ENCODE data around the gene SRSF4. TPM values are rescaled to one million over a fixed set of nuclear protein-coding genes. Genes with fewer than 3 reads are reported as not detected.

SRSF4 gene
- total RNA-seq, 1 experiment from 2014 or later, result 69.0 TPM

- no TSS peak for BruUV-seq (replicated peaks)
These were observed 55.5 kb downstream of the SRSF4 start for GRCh38 chr1:29126198-29126597.

GRCh38 chr1:29125788-29126187 lies 55.9 kb downstream of the SRSF4 start:
- intact Hi-C loops (cut with micrococcal nuclease), result no loop called here
- no TSS peak for BruUV-seq (replicated peaks)
- H3K9me2 ChIP-seq (ENCODE audit: insufficient read depth), result no peaks in the 10 kb centered on the region
- ChIA-PET CTCF (interaction anchor here (0.8 kb wide), 1 partner anchor 341 kb away, joined by 3 read pairs; no protein-coding TSS in a partner anchor), POLR2A (no interaction called here), RAD21 (ENCODE audit: low non-redundant PET in 1 of 2, low total read pairs in 2 of 2, uncharacterized antibody in 2 of 2, unreplicated experiment in 2 of 2) (no interaction called here)
- H3K9ac ChIP-seq (ENCODE audit: low read length), result no peak overlapping the region
- H3K36me3 ChIP-seq (ENCODE audit: control insufficient read depth in 1 of 2, insufficient read depth in 2 of 2, low read length in 2 of 2), result no peaks in the 10 kb centered on the region
- H3K79me2 ChIP-seq (ENCODE audit: insufficient read depth, low read length), result peaks cover 18% of the 10 kb centered on the region
- no peak overlapping the region for H3K4me3 ChIP-seq (replicated peaks in 1 of 2; ENCODE audit: low read depth in 1 of 2, low read length in 2 of 2)
- H2AFZ ChIP-seq (ENCODE audit: low read depth, low read length, poor library complexity, severe bottlenecking), result no peak overlapping the region
- H3K27ac ChIP-seq (ENCODE audit: low read depth, low read length), result no peak overlapping the region
- H3K4me1 ChIP-seq (ENCODE audit: control insufficient read depth in 1 of 2, insufficient read depth in 2 of 2, low read length in 2 of 2), result peaks cover 2 to 11% of the 10 kb centered on the region in 2 experiments; a peak in 2 of 4 replicates
- H4K20me1 ChIP-seq (ENCODE audit: insufficient read depth), result no peaks in the 10 kb centered on the region
- H3K4me2 ChIP-seq (ENCODE audit: low read length), result no peak overlapping the region
- no peaks in the 10 kb centered on the region for H3K9me3 ChIP-seq (ENCODE audit: control insufficient read depth in 1 of 2, insufficient read depth in 1 of 2, low read depth in 1 of 2, low read length in 2 of 2)
- no peak for ATAC-seq
- no peaks in the 10 kb centered on the region for H3K27me3 ChIP-seq (ENCODE audit: insufficient read depth, low read length)
- DNase-seq (ENCODE audit: low read depth, low spot score), result no peak
- TF ChIP-seq SRF (IDR thresholded peaks at IDR 0.05; ENCODE audit: low read depth) (no peak), EZH2 (IDR thresholded peaks at IDR 0.05) (no peak), ELF1 (IDR thresholded peaks at IDR 0.05; ENCODE audit: borderline replicate concordance, low read depth) (no peak), JUND (IDR thresholded peaks at IDR 0.05) (no peak), ZBTB33 (IDR thresholded peaks at IDR 0.05; ENCODE audit: extremely low read depth, insufficient replicate concordance, low read length) (no peak), ZFX (IDR thresholded peaks at IDR 0.05) (no peak), SP1 (IDR thresholded peaks at IDR 0.05; ENCODE audit: low read depth) (no peak), CBX3 (IDR thresholded peaks at IDR 0.05; ENCODE audit: low read depth) (no peak), POLR2A (IDR thresholded peaks at IDR 0.05; ENCODE audit: borderline replicate concordance, extremely low read depth, insufficient read depth, insufficient read length) (no peak), ATF3 (IDR thresholded peaks at IDR 0.05) (no peak), POLR2AphosphoS5 (IDR thresholded peaks at IDR 0.05; ENCODE audit: low read depth, low read length) (no peak)

More at GRCh38 chr1:29126198-29126597, 55.5 kb downstream of the SRSF4 start:
- intact Hi-C loops (cut with micrococcal nuclease), result no loop called here
- H4K20me1 ChIP-seq (ENCODE audit: insufficient read depth), result no peaks in the 10 kb centered on the region
- H3K79me2 ChIP-seq (ENCODE audit: insufficient read depth, low read length), result peaks cover 16% of the 10 kb centered on the region
- ChIA-PET POLR2A (no interaction called here), RAD21 (ENCODE audit: low non-redundant PET in 1 of 2, low total read pairs in 2 of 2, uncharacterized antibody in 2 of 2, unreplicated experiment in 2 of 2) (no interaction called here), CTCF (no interaction called here)
- no peaks in the 10 kb centered on the region for H3K9me3 ChIP-seq (ENCODE audit: control insufficient read depth in 1 of 2, insufficient read depth in 1 of 2, low read depth in 1 of 2, low read length in 2 of 2)
- H3K9me2 ChIP-seq (ENCODE audit: insufficient read depth), result no peaks in the 10 kb centered on the region
- H3K27ac ChIP-seq (ENCODE audit: low read depth, low read length), result no peak overlapping the region
- H3K27me3 ChIP-seq (ENCODE audit: insufficient read depth, low read length), result no peaks in the 10 kb centered on the region
- ATAC-seq (no peak), DNase-seq (ENCODE audit: low read depth, low spot score) (no peak)
- H3K4me1 ChIP-seq (ENCODE audit: control insufficient read depth in 1 of 2, insufficient read depth in 2 of 2, low read length in 2 of 2), result peaks cover 2 to 7% of the 10 kb centered on the region in 2 experiments; a peak in 2 of 4 replicates
- no peak overlapping the region for H3K4me3 ChIP-seq (replicated peaks in 1 of 2; ENCODE audit: low read depth in 1 of 2, low read length in 2 of 2)
- H3K9ac ChIP-seq (ENCODE audit: low read length), result no peak overlapping the region
- no peak overlapping the region for H2AFZ ChIP-seq (ENCODE audit: low read depth, low read length, poor library complexity, severe bottlenecking)
- no peaks in the 10 kb centered on the region for H3K36me3 ChIP-seq (ENCODE audit: control insufficient read depth in 1 of 2, insufficient read depth in 2 of 2, low read length in 2 of 2)
- no peak overlapping the region for H3K4me2 ChIP-seq (ENCODE audit: low read length)
- TF ChIP-seq JUND (IDR thresholded peaks at IDR 0.05) (no peak), ZBTB33 (IDR thresholded peaks at IDR 0.05; ENCODE audit: extremely low read depth, insufficient replicate concordance, low read length) (no peak), EGR1 (IDR thresholded peaks at IDR 0.05; ENCODE audit: low read depth) (no peak), EZH2phosphoT487 (IDR thresholded peaks at IDR 0.05; ENCODE audit: borderline replicate concordance) (no peak), FOSL1 (IDR thresholded peaks at IDR 0.05; ENCODE audit: low read depth) (no peak), EZH2 (IDR thresholded peaks at IDR 0.05) (no peak), TCF7L2 (IDR thresholded peaks at IDR 0.05; ENCODE audit: borderline replicate concordance, extremely low read depth, insufficient read depth, insufficient read length) (no peak)

Measured in HCT116 (cell line).